ENCODE data around the gene SAG.

The SAG gene

DNA sequence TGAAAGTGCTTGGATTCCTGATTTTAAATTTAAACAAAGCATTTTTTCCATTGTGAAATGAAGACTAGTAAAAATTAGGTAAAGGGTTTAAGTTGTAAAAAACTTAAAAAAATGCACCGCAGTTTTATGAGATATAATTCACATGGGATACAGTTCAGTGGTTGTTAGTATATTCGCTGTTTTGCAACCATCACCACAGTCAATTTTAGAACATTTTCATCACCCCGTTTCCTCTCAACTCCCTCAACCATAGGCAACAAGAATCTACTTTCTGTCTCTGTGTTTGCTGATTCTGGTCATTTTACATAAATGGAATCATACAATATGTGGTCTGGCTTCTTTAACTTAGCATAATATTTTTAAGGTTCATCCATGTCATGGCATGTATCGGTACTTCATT, 50.7 kb downstream of the SAG start:
- Histone ChIP-seq H3K27me3 (ENCODE audit: control insufficient read depth, insufficient read depth, low read length) (no peaks in the 10 kb centered on the region), H3K9me3 (replicated peaks; ENCODE audit: low read length) (no peaks in the 10 kb centered on the region), H3K9ac (ENCODE audit: low read depth, low read length) (no peak overlapping the region), H3K4me2 (ENCODE audit: low read length) (no peak overlapping the region), H3K4me3 (ENCODE audit: low read length) (no peak overlapping the region), H3K4me1 (ENCODE audit: control insufficient read depth, insufficient read depth, low read length) (peaks cover 12% of the 10 kb centered on the region), H3K36me3 (ENCODE audit: insufficient read depth, low read length) (no peaks in the 10 kb centered on the region)

DNA sequence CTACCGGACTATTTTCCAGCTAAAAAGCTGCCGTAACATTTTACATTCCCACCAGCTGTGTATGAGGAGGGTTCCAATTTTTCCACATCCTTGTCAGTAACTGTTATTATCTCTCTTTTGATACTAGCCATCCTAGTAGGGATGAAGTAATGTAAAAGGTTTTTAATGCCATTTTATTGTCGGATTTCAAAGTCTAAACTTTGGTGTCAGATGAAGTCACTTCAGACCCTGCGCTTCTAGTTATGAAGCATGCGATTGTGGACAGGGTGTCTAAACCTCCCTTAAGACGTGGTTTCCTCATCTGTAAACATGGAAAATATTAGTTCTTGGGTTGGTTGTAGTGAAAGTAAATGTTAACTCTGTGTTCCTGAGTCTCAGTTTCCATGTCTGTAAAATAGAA, 51.3 kb downstream of the SAG start:
- Histone ChIP-seq H3K9me3 (replicated peaks; ENCODE audit: low read length) (no peaks in the 10 kb centered on the region), H3K36me3 (ENCODE audit: insufficient read depth, low read length) (no peaks in the 10 kb centered on the region), H3K27me3 (ENCODE audit: control insufficient read depth, insufficient read depth, low read length) (no peaks in the 10 kb centered on the region), H3K9ac (ENCODE audit: low read depth, low read length) (no peak overlapping the region), H3K4me1 (ENCODE audit: control insufficient read depth, insufficient read depth, low read length) (peaks cover 8% of the 10 kb centered on the region), H3K4me3 (ENCODE audit: low read length) (no peak overlapping the region), H3K4me2 (ENCODE audit: low read length) (no peak overlapping the region)

DNA sequence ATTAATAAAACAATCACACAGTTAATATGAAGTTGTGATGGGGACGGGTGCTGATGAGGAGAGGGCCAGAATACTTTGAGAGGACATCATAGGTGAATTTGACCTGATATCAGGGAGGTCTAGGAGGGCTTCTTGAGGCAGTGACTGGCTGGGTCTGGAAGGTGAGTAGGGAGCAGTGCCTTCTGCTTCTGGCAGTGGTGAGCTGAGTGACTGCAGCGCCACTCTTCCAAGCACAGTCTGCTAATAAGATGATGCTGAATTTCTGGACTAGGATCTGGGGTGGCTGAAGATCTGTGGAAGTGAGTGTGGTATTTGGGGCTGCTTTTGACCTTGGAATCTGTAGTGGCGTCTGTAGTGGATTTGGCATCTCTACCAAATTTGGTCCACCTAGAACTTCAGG, 52.2 kb downstream of the SAG start:
- no peak overlapping the region for H3K4me3 ChIP-seq (ENCODE audit: low read length)
- H3K36me3 ChIP-seq (ENCODE audit: insufficient read depth, low read length) = no peaks in the 10 kb centered on the region
- H3K9me3 ChIP-seq (replicated peaks; ENCODE audit: low read length) = no peaks in the 10 kb centered on the region
- H3K4me1 ChIP-seq (ENCODE audit: control insufficient read depth, insufficient read depth, low read length) = peaks cover 6% of the 10 kb centered on the region
- H3K9ac ChIP-seq (ENCODE audit: low read depth, low read length) = no peak overlapping the region
- H3K4me2 ChIP-seq (ENCODE audit: low read length) = no peak overlapping the region
- H3K27me3 ChIP-seq (ENCODE audit: control insufficient read depth, insufficient read depth, low read length) = no peaks in the 10 kb centered on the region

DNA sequence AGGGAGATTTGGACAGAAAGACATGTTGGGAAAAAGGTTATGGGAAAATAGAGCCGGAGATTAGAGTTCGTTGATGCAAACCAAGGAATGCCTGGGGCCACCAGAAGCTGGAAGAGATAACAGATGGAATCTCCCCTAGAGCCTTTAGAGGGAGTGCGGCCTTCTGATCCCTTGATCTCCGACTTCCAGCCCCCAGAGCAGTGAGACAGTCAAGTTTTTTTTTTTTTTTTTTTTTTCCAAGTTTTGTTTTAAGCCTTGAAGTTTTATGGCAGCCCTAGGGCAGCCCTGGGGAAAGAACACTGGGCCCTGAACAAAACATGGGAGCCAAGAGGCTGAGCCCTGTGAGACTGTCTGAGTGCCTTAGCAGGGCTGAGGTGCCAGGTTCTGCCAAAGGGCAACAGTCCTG, 53.2 kb downstream of the SAG start:
- no peaks in the 10 kb centered on the region for H3K4me1 ChIP-seq (ENCODE audit: control insufficient read depth, insufficient read depth, low read length)
- no peaks in the 10 kb centered on the region for H3K27me3 ChIP-seq (ENCODE audit: control insufficient read depth, insufficient read depth, low read length)

DNA sequence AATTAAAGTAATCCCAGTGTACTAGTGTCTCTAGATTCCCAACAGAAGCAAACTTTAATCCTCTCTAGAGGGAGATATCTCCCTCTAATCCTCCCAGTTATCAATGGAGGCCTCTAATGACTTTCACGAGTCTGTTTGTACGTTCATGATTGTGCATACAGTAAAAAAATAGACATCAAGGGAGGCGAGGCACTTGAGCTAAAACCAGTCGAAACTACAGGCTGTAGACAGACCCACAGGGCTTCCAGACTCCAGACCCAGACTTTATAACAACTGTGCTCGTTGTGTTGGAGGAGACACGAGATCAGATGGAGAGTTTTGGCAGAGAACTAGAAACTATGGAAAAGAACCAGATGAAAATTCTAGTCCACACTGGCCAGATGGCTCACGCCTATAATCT, 53.7 kb downstream of the SAG start:
- no peak overlapping the region for H3K4me2 ChIP-seq (ENCODE audit: low read length)
- no peaks in the 10 kb centered on the region for H3K9me3 ChIP-seq (replicated peaks; ENCODE audit: low read length)
- no peak overlapping the region for H3K4me3 ChIP-seq (ENCODE audit: low read length)
- H3K9ac ChIP-seq (ENCODE audit: low read depth, low read length) = no peak overlapping the region
- no peaks in the 10 kb centered on the region for H3K36me3 ChIP-seq (ENCODE audit: insufficient read depth, low read length)
- H3K27me3 ChIP-seq (ENCODE audit: control insufficient read depth, insufficient read depth, low read length) = no peaks in the 10 kb centered on the region
- H3K4me1 ChIP-seq (ENCODE audit: control insufficient read depth, insufficient read depth, low read length) = no peaks in the 10 kb centered on the region

More for the DNA sequence above, 53.2 kb downstream of the SAG start:
- H3K9ac ChIP-seq (ENCODE audit: low read depth, low read length) = no peak overlapping the region
- no peaks in the 10 kb centered on the region for H3K9me3 ChIP-seq (replicated peaks; ENCODE audit: low read length)
- H3K4me2 ChIP-seq (ENCODE audit: low read length) = no peak overlapping the region
- no peaks in the 10 kb centered on the region for H3K36me3 ChIP-seq (ENCODE audit: insufficient read depth, low read length)
- H3K4me3 ChIP-seq (ENCODE audit: low read length) = no peak overlapping the region

DNA sequence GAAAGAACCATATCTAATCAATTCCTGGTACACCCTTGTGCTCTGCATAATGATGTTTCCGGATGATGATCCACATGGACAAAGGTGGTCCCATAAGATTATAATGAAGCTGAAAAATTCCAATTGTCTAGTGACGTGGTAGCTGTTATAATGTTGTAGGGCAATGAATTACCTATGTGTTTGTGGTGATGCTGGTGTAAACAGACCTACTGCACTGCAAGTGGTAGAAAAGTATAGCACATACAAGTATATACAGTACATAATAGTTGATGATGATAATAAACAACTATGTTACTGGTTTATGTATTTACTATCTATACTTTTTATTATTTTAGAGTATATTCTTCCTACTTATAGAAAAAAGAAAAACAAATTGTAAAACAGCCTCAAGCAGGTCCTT, 55.1 kb downstream of the SAG start:
- no peak overlapping the region for H3K4me3 ChIP-seq (ENCODE audit: low read length)
- H3K4me1 ChIP-seq (ENCODE audit: control insufficient read depth, insufficient read depth, low read length) = no peaks in the 10 kb centered on the region
- no peak overlapping the region for H3K4me2 ChIP-seq (ENCODE audit: low read length)
- H3K9me3 ChIP-seq (replicated peaks; ENCODE audit: low read length) = no peaks in the 10 kb centered on the region
- no peaks in the 10 kb centered on the region for H3K36me3 ChIP-seq (ENCODE audit: insufficient read depth, low read length)
- no peaks in the 10 kb centered on the region for H3K27me3 ChIP-seq (ENCODE audit: control insufficient read depth, insufficient read depth, low read length)
- H3K9ac ChIP-seq (ENCODE audit: low read depth, low read length) = no peak overlapping the region

DNA sequence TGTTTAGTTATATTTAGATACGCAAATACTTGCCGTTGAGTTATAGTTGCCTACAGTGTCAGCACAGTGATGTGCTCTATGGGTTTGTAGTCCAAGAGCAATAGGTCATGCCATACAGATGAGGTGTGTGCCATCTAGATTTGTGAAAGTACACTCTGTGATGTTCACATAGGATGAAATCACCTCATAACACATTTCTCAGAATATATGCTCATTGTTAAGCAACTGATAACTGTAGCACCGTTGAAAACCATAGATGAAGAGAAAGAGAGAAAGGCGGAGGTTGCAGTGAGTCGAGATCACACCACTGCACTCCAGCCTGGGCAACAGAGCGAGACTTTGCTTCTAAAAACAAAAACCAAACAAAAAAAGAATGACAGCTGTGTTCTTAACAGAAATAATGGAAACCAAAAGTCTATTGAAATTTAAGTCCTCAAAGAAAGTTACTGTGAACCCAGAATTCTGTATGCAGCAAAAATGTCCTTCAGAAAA, 56.2 kb downstream of the SAG start:
- Histone ChIP-seq H3K36me3 (ENCODE audit: insufficient read depth, low read length) (no peaks in the 10 kb centered on the region), H3K4me3 (ENCODE audit: low read length) (no peak overlapping the region), H3K9me3 (replicated peaks; ENCODE audit: low read length) (no peaks in the 10 kb centered on the region), H3K9ac (ENCODE audit: low read depth, low read length) (no peak overlapping the region), H3K27me3 (ENCODE audit: control insufficient read depth, insufficient read depth, low read length) (no peaks in the 10 kb centered on the region), H3K4me2 (ENCODE audit: low read length) (no peak overlapping the region), H3K4me1 (ENCODE audit: control insufficient read depth, insufficient read depth, low read length) (no peaks in the 10 kb centered on the region)

DNA sequence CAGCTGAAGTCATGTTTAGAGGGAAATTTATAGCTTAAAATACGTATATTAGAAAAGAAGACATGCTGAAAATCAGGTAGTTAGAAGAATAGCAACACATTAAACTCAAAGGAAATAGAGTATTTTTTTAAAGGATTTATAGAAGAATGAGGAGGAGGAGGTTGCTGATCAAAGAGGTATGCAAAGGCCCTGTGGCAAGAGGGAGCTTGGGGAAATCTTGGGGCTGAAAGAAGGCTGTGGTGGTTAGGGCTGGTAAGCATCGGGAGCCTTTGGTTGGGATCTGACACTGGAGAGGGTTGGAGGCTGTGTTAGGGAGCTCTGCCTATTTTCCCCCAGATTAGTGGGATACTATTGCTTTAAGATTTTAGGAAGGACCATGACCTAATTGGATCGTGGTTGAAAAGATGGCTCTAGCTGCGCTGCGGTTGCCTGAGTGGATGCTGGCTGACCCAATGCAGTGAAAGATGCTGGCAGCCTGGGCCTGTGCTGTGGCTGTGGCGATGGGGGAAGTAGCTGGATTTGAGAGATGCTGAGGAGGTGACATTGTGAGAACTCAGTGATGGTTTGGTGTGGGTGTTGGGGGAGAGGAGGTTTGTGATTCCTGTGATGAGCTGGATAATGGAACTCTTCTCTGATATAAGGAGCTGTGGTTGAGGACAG, 58.4 kb downstream of the SAG start:
- H3K36me3 ChIP-seq (ENCODE audit: insufficient read depth, low read length) = no peaks in the 10 kb centered on the region
- no peaks in the 10 kb centered on the region for H3K9me3 ChIP-seq (replicated peaks; ENCODE audit: low read length)
- H3K4me2 ChIP-seq (ENCODE audit: low read length) = no peak overlapping the region

DNA sequence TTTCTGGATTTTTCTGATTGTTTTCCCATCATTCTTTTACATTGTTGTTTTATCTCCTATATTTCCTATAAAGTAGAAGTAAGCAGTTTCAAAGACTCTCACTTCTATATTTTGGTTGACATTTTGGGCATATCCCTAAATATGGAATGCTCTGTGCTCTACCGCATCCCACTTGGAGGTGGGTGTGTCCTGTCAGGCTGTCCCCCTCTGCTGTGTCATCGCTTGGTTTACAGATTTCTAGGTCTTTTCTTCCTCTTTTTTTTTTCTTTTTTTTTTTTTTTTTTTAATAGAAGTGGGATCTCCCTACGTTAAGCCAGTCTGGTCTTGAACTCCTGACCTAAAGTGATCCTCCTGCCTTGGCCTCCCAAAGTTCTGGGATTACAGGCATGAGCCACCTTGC, 60.0 kb downstream of the SAG start:
- Histone ChIP-seq H3K4me2 (ENCODE audit: low read length) (no peak overlapping the region), H3K9me3 (replicated peaks; ENCODE audit: low read length) (no peaks in the 10 kb centered on the region), H3K9ac (ENCODE audit: low read depth, low read length) (no peak overlapping the region), H3K36me3 (ENCODE audit: insufficient read depth, low read length) (no peaks in the 10 kb centered on the region), H3K27me3 (ENCODE audit: control insufficient read depth, insufficient read depth, low read length) (no peaks in the 10 kb centered on the region), H3K4me1 (ENCODE audit: control insufficient read depth, insufficient read depth, low read length) (peaks cover 11% of the 10 kb centered on the region), H3K4me3 (ENCODE audit: low read length) (no peak overlapping the region)

More for the DNA sequence above, 58.4 kb downstream of the SAG start:
- Histone ChIP-seq H3K27me3 (ENCODE audit: control insufficient read depth, insufficient read depth, low read length) (no peaks in the 10 kb centered on the region), H3K9ac (ENCODE audit: low read depth, low read length) (no peak overlapping the region), H3K4me3 (ENCODE audit: low read length) (no peak overlapping the region), H3K4me1 (ENCODE audit: control insufficient read depth, insufficient read depth, low read length) (no peaks in the 10 kb centered on the region)

DNA sequence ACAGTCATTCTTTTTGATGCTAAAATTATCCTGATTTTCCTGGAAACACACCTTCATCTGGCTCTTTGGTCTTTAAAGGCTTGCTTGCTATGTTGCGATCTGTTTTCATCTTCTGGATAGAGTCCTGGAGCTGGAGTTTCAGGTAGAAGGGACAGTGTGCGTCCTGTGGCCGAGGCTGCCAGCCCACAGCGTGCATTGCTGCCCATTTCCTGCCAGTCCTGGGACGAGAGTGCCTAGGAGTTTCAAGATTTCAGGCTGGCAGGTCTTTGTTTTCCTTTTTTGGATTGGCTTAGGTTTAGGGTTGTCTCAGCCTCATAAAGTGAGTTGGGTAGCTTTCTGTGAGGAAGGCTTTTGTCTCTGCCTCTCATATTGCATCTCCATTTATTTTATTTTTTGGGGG, 61.1 kb downstream of the SAG start:
- no peaks in the 10 kb centered on the region for H3K36me3 ChIP-seq (ENCODE audit: insufficient read depth, low read length)
- H3K4me1 ChIP-seq (ENCODE audit: control insufficient read depth, insufficient read depth, low read length) = peaks cover 22% of the 10 kb centered on the region
- H3K27me3 ChIP-seq (ENCODE audit: control insufficient read depth, insufficient read depth, low read length) = no peaks in the 10 kb centered on the region

DNA sequence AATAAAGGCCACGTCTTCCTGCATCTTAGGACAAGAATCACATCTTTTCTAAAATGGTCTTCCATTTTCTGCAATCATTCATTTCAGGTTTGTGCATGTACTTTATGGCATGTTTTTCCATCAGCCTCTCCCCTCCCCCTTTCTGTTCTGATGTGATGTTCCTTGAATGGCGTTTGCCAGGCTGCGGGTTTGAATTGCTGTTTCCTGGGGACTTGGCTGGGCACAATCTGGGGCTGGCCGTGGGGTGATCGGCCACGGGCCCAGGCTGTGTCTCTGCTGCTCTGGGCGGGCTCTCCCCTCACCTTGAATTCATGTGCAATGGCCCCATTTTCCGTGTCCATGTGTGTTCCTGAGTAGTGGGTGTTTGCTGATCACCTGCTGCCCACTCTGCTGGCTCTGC, 61.8 kb downstream of the SAG start:
- Histone ChIP-seq H3K27me3 (ENCODE audit: control insufficient read depth, insufficient read depth, low read length) (no peaks in the 10 kb centered on the region), H3K4me1 (ENCODE audit: control insufficient read depth, insufficient read depth, low read length) (peaks cover 22% of the 10 kb centered on the region), H3K9ac (ENCODE audit: low read depth, low read length) (no peak overlapping the region), H3K4me2 (ENCODE audit: low read length) (no peak overlapping the region), H3K4me3 (ENCODE audit: low read length) (no peak overlapping the region), H3K36me3 (ENCODE audit: insufficient read depth, low read length) (no peaks in the 10 kb centered on the region), H3K9me3 (replicated peaks; ENCODE audit: low read length) (no peaks in the 10 kb centered on the region)

More for the DNA sequence above, 61.1 kb downstream of the SAG start:
- Histone ChIP-seq H3K4me2 (ENCODE audit: low read length) (no peak overlapping the region), H3K9me3 (replicated peaks; ENCODE audit: low read length) (no peaks in the 10 kb centered on the region), H3K9ac (ENCODE audit: low read depth, low read length) (no peak overlapping the region), H3K4me3 (ENCODE audit: low read length) (no peak overlapping the region)

DNA sequence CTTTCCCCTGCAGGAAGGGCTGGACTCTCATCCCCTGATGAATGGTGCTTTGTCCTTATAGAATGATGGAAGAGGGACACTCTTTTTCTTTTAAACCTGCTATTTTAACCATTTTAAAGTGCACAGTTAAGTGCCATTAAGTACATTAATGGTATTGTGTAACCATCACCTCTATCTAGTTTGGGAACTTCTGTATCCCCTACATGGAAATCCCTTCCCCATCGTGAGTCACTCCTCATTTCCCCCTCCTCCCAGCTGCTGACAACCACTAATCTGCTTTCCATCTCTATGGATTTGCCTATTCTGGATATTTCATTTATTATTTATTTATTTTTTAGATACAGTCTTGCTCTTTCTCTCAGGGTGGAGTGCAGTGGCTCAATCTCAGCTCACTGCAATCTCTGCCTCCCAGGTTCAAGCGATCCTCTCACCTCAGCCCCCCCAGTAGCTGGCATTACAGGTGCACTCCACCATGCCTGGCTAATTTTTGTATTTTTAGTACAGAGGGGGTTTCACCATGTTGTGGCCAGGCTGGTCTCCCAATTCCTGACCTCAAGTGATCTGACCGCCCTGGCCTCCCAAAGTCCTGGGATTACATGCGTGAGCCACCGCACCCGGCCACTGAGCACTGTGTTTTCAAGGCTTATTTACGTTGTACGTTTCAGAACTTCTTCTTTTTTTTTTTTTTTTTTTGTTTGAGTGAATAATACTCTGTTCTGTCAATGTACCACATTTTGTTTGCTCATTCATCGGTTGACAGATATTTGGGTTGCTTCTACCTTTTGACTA, 62.5 kb downstream of the SAG start:
- no peak overlapping the region for H3K4me2 ChIP-seq (ENCODE audit: low read length)
- peaks cover 22% of the 10 kb centered on the region for H3K4me1 ChIP-seq (ENCODE audit: control insufficient read depth, insufficient read depth, low read length)
- H3K9ac ChIP-seq (ENCODE audit: low read depth, low read length) = no peak overlapping the region
- no peaks in the 10 kb centered on the region for H3K27me3 ChIP-seq (ENCODE audit: control insufficient read depth, insufficient read depth, low read length)
- no peak overlapping the region for H3K4me3 ChIP-seq (ENCODE audit: low read length)
- no peaks in the 10 kb centered on the region for H3K9me3 ChIP-seq (replicated peaks; ENCODE audit: low read length)
- no peaks in the 10 kb centered on the region for H3K36me3 ChIP-seq (ENCODE audit: insufficient read depth, low read length)
